Heart right ventricle (tissue), 16 donors: ENCODE data around the gene SKI. TPM values are rescaled to one million over a fixed set of nuclear protein-coding genes. Genes with fewer than 3 reads are reported as not detected.

Experiments
- ATAC-seq, 8 donors: fragments of 200-7000 bp; cut with Tn5 transposase; one replicate each; pipeline ENCODE4 v1.9.1; 2020; ENCODE audit warnings: mild to moderate bottlenecking in 8 of 8, moderate library complexity in 8 of 8, moderate number of reproducible peaks in 1 of 8
- DNase-seq, 2 donors: peaks; one replicate each; pipeline ENCODE4 v3.0.0-alpha.2; 2020
- H3K27ac ChIP-seq, 10 donors: fragments of 200-600 bp; sonication (generic) in 2 of 10; one replicate each; pipeline versions ENCODE4 v1.5.0 to v1.8.0; 2020 to 2022; ENCODE audit warnings: mild to moderate bottlenecking in 3 of 10
- H3K27me3 ChIP-seq, 7 donors: fragments of 200-600 bp; one replicate each; pipeline ENCODE4 v1.8.0; 2021 to 2022; ENCODE audit warnings: mild to moderate bottlenecking in 2 of 7
- H3K36me3 ChIP-seq, 9 donors: fragments of 200-600 bp; sonication (generic) in 1 of 9; one replicate each; pipeline versions ENCODE4 v1.5.0 to v1.8.0; 2020 to 2022; ENCODE audit warnings: mild to moderate bottlenecking in 2 of 9
- H3K4me1 ChIP-seq, 9 donors: fragments of 200-600 bp; sonication (generic) in 1 of 9; one replicate each; pipeline versions ENCODE4 v1.5.0 to v1.8.0; 2020 to 2022; ENCODE audit warnings: mild to moderate bottlenecking in 4 of 9
- H3K4me3 ChIP-seq, 10 donors: fragments of 200-600 bp; sonication (generic) in 2 of 10; one replicate each; pipeline versions ENCODE4 v1.5.0 to v1.8.0; 2020 to 2022; ENCODE audit warnings: mild to moderate bottlenecking in 7 of 10, moderate library complexity in 2 of 10
- H3K9me3 ChIP-seq, 11 donors: fragments of 200-600 bp in 10 of 11; sonication (generic) in 2 of 11; one replicate each; pipeline versions ENCODE4 v1.5.0 to v1.8.0; 2013 to 2022; ENCODE audit warnings: mild to moderate bottlenecking in 2 of 11, control low read depth in 1 of 11, moderate library complexity in 1 of 11
- CTCF ChIP-seq, 9 donors: fragments of 200-600 bp; sonication (generic) in 2 of 9; IDR thresholded peaks; one replicate each; pipeline versions ENCODE4 v1.5.0 to v1.8.0; 2021 to 2022; ENCODE audit warnings: antibody characterized with exemption in 9 of 9, mild to moderate bottlenecking in 5 of 9, moderate library complexity in 1 of 9
- WGBS, 2 donors: extraction: QIAGEN DNeasy Blood & Tissue Kit; methylation state at CpG; one replicate each; pipeline ENCODE4 v1.1.7; 2013; ENCODE audit warnings: inconsistent platforms in 1 of 2; 5-methylcytosine and 5-hydroxymethylcytosine counted together
- intact Hi-C, 10 donors: fragments of 100-400 bp; cut with DNase I; formaldehyde crosslinking; loops; one replicate each; pipeline versions ENCODE4 v1.11.1 to v1.14.2; 2022
- polyA plus RNA-seq, 2 donors: library from polyadenylated mRNA; stranded (reverse); fragments of 200-250 nt; gene quantifications; one replicate each; pipeline ENCODE4 v1.2.3, GENCODE V29; 2013
- total RNA-seq, 10 donors: library from RNA; stranded (reverse); fragmentation: NEBNext Ultra II Directional in 3 of 10; extraction: Animal tissue kit (Norgen Biotek cat#: 25700) in 3 of 10; gene quantifications; one replicate each; pipeline versions ENCODE4 v1.2.1 to v1.2.4, GENCODE V29; 2021 to 2023
- donor health status: Arrhythmogenic right ventricular cardiomyopathy.
- donor health status: ischemic (EF 13 %, LVEDD 7.1; RV severe dilation, severe dysfunction).
- donor health status: healthy with polysubstance abuse.
- donor health status: DM: no; HTN: yes; CAD: no.
- donor health status: DM: no; HTN: no; CAD: no.
- donor health status: ischemic (EF 25% LVEDD 6.9; RV normal size, moderate dysfunction).
- donor health status: ischemic (EF 25% LVEDD 5.7; RV mildly dilated, moderate dysfunction).
- donor health status: healthy.
- donor health status: DM: yes; HTN: yes; CAD: no.
- donor health status: Ischemic cardiomyopathy.
- donor health status: ischemic (EF 35%, LVEDD 5.7; RV mildly dilated, moderate dysfunction).
- donor health status: nonischemic (EF 11% LVEDD 7.7; RV severe dilation, severe dysfunction).
- donor health status: DM: yes; HTN: yes; CAD: no.
- donor health status: PGD.
- donor health status: ischemic (EF 29% LVEDD 5.4; RV normal size, mild dysfunction).
- donor health status: nonischemic (EF 23%, LVEDD 6.1; RV moderate dilation, normal function).

Gene SKI
- total and polyA plus RNA-seq, 12 donors: 13.8 to 50.9 (median 35.6) TPM

GRCh38 chr1:2186901-2187300 lies 41.2 kb upstream of the SKI start:
- 91% methylated on average over 9 of the region's 9 CpGs for WGBS, 2 donors
- Histone ChIP-seq H3K27ac (no peak overlapping the region), H3K9me3 (no peaks in the 10 kb centered on the region), H3K4me1 (peaks cover 10 to 29% (median 21%) of the 10 kb centered on the region in 9 donors), H3K36me3 (peaks cover 0 to 20% (median 0%) of the 10 kb centered on the region in 9 donors), H3K27me3 (no peaks in the 10 kb centered on the region), H3K4me3 (no peak overlapping the region)
- DNase-seq (no peak), ATAC-seq (no peak)
- intact Hi-C loops: loop anchor here in 1 of 10 donors (10.0 kb wide), 1 partner anchor 52 kb away; no protein-coding TSS in a partner anchor
- TF ChIP-seq CTCF (IDR thresholded peaks at IDR 0.05): no peak

GRCh38 chr1:2187619-2188018 lies 40.5 kb upstream of the SKI start:
- DNase-seq (no peak), ATAC-seq (no peak)
- Histone ChIP-seq H3K27ac (no peak overlapping the region), H3K9me3 (no peaks in the 10 kb centered on the region), H3K36me3 (peaks cover 0 to 20% (median 0%) of the 10 kb centered on the region in 9 donors), H3K4me3 (no peak overlapping the region), H3K27me3 (no peaks in the 10 kb centered on the region), H3K4me1 (peaks cover 14 to 36% (median 27%) of the 10 kb centered on the region in 9 donors)
- WGBS, 2 donors: 73 to 84% methylated on average over 13 of the region's 13 CpGs
- no peak for TF ChIP-seq CTCF (IDR thresholded peaks at IDR 0.05)
- intact Hi-C loops: loop anchor here in 1 of 10 donors (10.0 kb wide), 1 partner anchor 53 kb away; no protein-coding TSS in a partner anchor

- H3K9me3 ChIP-seq: no peaks in the 10 kb centered on the region
- H3K27me3 ChIP-seq: no peaks in the 10 kb centered on the region
- ATAC-seq: no peak
- WGBS, 2 donors: 93 to 94% methylated on average over 16 of the region's 16 CpGs
- H3K27ac ChIP-seq: no peak overlapping the region
- no peak for TF ChIP-seq CTCF (IDR thresholded peaks at IDR 0.05)
- no peak for DNase-seq
- peaks cover 15 to 43% (median 34%) of the 10 kb centered on the region in 9 donors for H3K4me1 ChIP-seq
- no peak overlapping the region for H3K4me3 ChIP-seq
- H3K36me3 ChIP-seq: peaks cover 0 to 20% (median 0%) of the 10 kb centered on the region in 9 donors
- intact Hi-C loops: loop anchor here in 1 of 10 donors (10.0 kb wide), 1 partner anchor 54 kb away; no protein-coding TSS in a partner anchor
Measured at GRCh38 chr1:2188336-2188735, 39.8 kb upstream of the SKI start.

GRCh38 chr1:2189459-2190425 lies 38.4 kb upstream of the SKI start:
- DNase-seq: peak; percentile 95 to 97
- Histone ChIP-seq H3K9me3 (no peaks in the 10 kb centered on the region), H3K36me3 (peaks cover 0 to 16% (median 0%) of the 10 kb centered on the region in 9 donors), H3K4me3 (peak overlapping the region; percentile 22 to 74 (median 62)), H3K27me3 (no peaks in the 10 kb centered on the region), H3K27ac (peak overlapping the region; percentile 90 to 99 (median 94)), H3K4me1 (peaks cover 19 to 51% (median 41%) of the 10 kb centered on the region in 9 donors)
- intact Hi-C loops: loop anchor here in 8 of 10 donors (5.0 to 10.0 kb wide), 5 partner anchors 55 to 455 kb away; no protein-coding TSS in a partner anchor
- WGBS, 2 donors: 8 to 10% methylated on average over 65 of the region's 65 CpGs
- TF ChIP-seq CTCF (IDR thresholded peaks at IDR 0.05): peak in 1 of 9 donors; percentile 9
- ATAC-seq: peak; percentile 86 to 95 (median 94)
